ENCODE measurements around the gene FANCF.

FANCF gene

GRCh38 chr11:22625448-22626287 lies at the start of gene FANCF:
Gene FANCF (minus strand): TSS chr11:22625823. CDS start chr11:22625810, 13 bp downstream.
- in situ Hi-C loops (cut with MboI; ENCODE audit: low sequenced_read_pairs, unreplicated experiment), result no loop called here
- no peak for TF ChIP-seq CTCF (IDR thresholded peaks at IDR 0.05; ENCODE audit: borderline replicate concordance, control extremely low read depth, extremely low read depth, insufficient read depth, missing control alignments)
- peak; percentile 92 for DNase-seq (ENCODE audit: low spot score)

- no peak for TF ChIP-seq CTCF (IDR thresholded peaks at IDR 0.05; ENCODE audit: borderline replicate concordance, control extremely low read depth, extremely low read depth, insufficient read depth, missing control alignments)
- DNase-seq (ENCODE audit: low spot score), result no peak
- in situ Hi-C loops (cut with MboI; ENCODE audit: low sequenced_read_pairs, unreplicated experiment), result loop anchor here (10.0 kb wide), 1 partner anchor 110 kb away; no protein-coding TSS in a partner anchor
Observed at GRCh38 chr11:22674470-22675439, 49.1 kb upstream of the FANCF start.

GRCh38 chr11:22671751-22672150 lies 46.1 kb upstream of the FANCF start:
- in situ Hi-C loops (cut with MboI; ENCODE audit: low sequenced_read_pairs, unreplicated experiment), result loop anchor here (10.0 kb wide), 1 partner anchor 113 kb away; no protein-coding TSS in a partner anchor
- no peak for DNase-seq (ENCODE audit: low spot score)
- TF ChIP-seq CTCF (IDR thresholded peaks at IDR 0.05; ENCODE audit: borderline replicate concordance, control extremely low read depth, extremely low read depth, insufficient read depth, missing control alignments), result no peak

GRCh38 chr11:22670830-22671229 lies 45.2 kb upstream of the FANCF start:
- peak; percentile 37 for TF ChIP-seq CTCF (IDR thresholded peaks at IDR 0.05; ENCODE audit: borderline replicate concordance, control extremely low read depth, extremely low read depth, insufficient read depth, missing control alignments)
- in situ Hi-C loops (cut with MboI; ENCODE audit: low sequenced_read_pairs, unreplicated experiment), result loop anchor here (10.0 kb wide), 1 partner anchor 114 kb away; no protein-coding TSS in a partner anchor
- no peak for DNase-seq (ENCODE audit: low spot score)

- in situ Hi-C loops (cut with MboI; ENCODE audit: low sequenced_read_pairs, unreplicated experiment), result no loop called here
- DNase-seq (ENCODE audit: low spot score), result no peak
- no peak for TF ChIP-seq CTCF (IDR thresholded peaks at IDR 0.05; ENCODE audit: borderline replicate concordance, control extremely low read depth, extremely low read depth, insufficient read depth, missing control alignments)
Observed at GRCh38 chr11:22669368-22669767, 43.7 kb upstream of the FANCF start.

Data from GM13976 (cell line).